Motor neuron (in vitro differentiated cells): ENCODE measurements around the gene SDR42E2. TPM values are rescaled to one million over a fixed set of nuclear protein-coding genes. Genes with fewer than 3 reads are reported as not detected.
"Not testable (repeated sequence)": the region's sequence is repeated elsewhere in the genome, so short reads cannot be mapped to it uniquely, and the experiment has no call there.

Experiments
- ATAC-seq, 8 experiments: fragments of 200-7000 bp; cut with Tn5 transposase; replicated peaks in 6 of 8; 2 replicates each; pipeline ENCODE4 v1.8.0; 2021; ENCODE audit warnings: mild to moderate bottlenecking in 8 of 8, moderate library complexity in 8 of 8
- H3K27ac ChIP-seq, 2 donors: fragments of 250-450 bp; sonication (Bioruptor Pico); 2 replicates each; pipeline ENCODE4 v1.9.0; 2021; ENCODE audit warnings: antibody characterized with exemption in 2 of 2, mild to moderate bottlenecking in 2 of 2, moderate library complexity in 1 of 2
- H3K4me1 ChIP-seq, 2 donors: fragments of 250-450 bp; sonication (Bioruptor Pico); replicated peaks in 1 of 2; 2 replicates each; pipeline ENCODE4 v1.6.1; 2021; ENCODE audit warnings: antibody characterized with exemption in 2 of 2, mild to moderate bottlenecking in 2 of 2, moderate library complexity in 1 of 2
- H3K4me3 ChIP-seq, 5 donors: fragments of 250-450 bp; sonication (Bioruptor Pico); 2 replicates each; pipeline ENCODE4 v1.9.0; 2021; ENCODE audit warnings: antibody characterized with exemption in 5 of 5, mild to moderate bottlenecking in 5 of 5, moderate library complexity in 4 of 5
- WGBS, 10 experiments: fragments of 450-650 bp; shearing (Covaris generic); methylation state at CpG; one replicate each; pipeline ENCODE4 v1.0.0; 2022; 5-methylcytosine and 5-hydroxymethylcytosine counted together
- in situ Hi-C, 9 experiments: fragments of 400-800 bp; cut with MboI; loops; one replicate each; pipeline ENCODE4 v1.15.0; 2021; ENCODE audit warnings: low sequenced_read_pairs in 9 of 9, low pct_unique_long_range_greater_than_20kb in 2 of 9; ENCODE audit not compliant: unreplicated experiment in 9 of 9
- total RNA-seq, 8 experiments: library from RNA; unstranded; fragments of 300-600 nt; gene quantifications; 2 replicates each; pipeline versions ENCODE4 v1.2.3 to v1.2.4, GENCODE V29; 2022

The SDR42E2 gene
- total RNA-seq, 8 experiments from 2014 or later = 0.05 to 0.81 (median 0.17) TPM

- peak; percentile 6 to 34 (median 21) for ATAC-seq
- H3K4me1 ChIP-seq = peaks cover 0 to 13% of the 10 kb centered on the region in 2 donors
- H3K4me3 ChIP-seq = peak overlapping the region; percentile 42 to 67 (median 50)
- WGBS, 10 experiments = 0 to 47% (median 4%) methylated on average over 1 to 25 of the region's 39 CpGs
- H3K27ac ChIP-seq = peak overlapping the region; percentile 18 to 58
- in situ Hi-C loops = loop anchor here in 1 of 9 experiments (25.0 kb wide), 1 partner anchor 184 kb away; the partner anchor contains the start of genes MOSMO and PDZD9
Measured at GRCh38 chr16:22195695-22196558, 33.6 kb downstream of the SDR42E2 start.

GRCh38 chr16:22196559-22197168 is 34.4 kb downstream of the SDR42E2 start:
- ATAC-seq, H3K27ac ChIP-seq, H3K4me3 ChIP-seq: not testable (repeated sequence)
- peaks cover 0 to 12% of the 10 kb centered on the region in 2 donors for H3K4me1 ChIP-seq
- 29 to 88% (median 51%) methylated on average over 4 to 18 of the region's 20 CpGs; no CpG with 5 or more reads in 1 of the 10 experiments for WGBS, 10 experiments
- in situ Hi-C loops = loop anchor here in 1 of 9 experiments (25.0 kb wide), 1 partner anchor 184 kb away; the partner anchor contains the start of genes MOSMO and PDZD9

- in situ Hi-C loops = loop anchor here in 1 of 9 experiments (25.0 kb wide), 1 partner anchor 186 kb away; the partner anchor contains the start of genes MOSMO and PDZD9
- H3K27ac ChIP-seq = no peak overlapping the region
- peak in 1 of 8 experiments; percentile 2 for ATAC-seq
- WGBS, 10 experiments = 5 to 100% (median 78%) methylated on average over 1 to 5 of the region's 7 CpGs; no CpG with 5 or more reads in 2 of the 10 experiments
- H3K4me3 ChIP-seq = no peak overlapping the region
- peaks cover 0 to 4% of the 10 kb centered on the region in 2 donors for H3K4me1 ChIP-seq
Measured at GRCh38 chr16:22198547-22199293, 36.4 kb downstream of the SDR42E2 start.

GRCh38 chr16:22202261-22202637 is 39.9 kb downstream of the SDR42E2 start:
- Histone ChIP-seq H3K4me3 (no peak overlapping the region), H3K27ac (no peak overlapping the region), H3K4me1 (peaks cover 0 to 4% of the 10 kb centered on the region in 2 donors)
- no peak for ATAC-seq
- in situ Hi-C loops = loop anchor here in 4 of 9 experiments (10.0 kb wide), 1 partner anchor 93 kb away; the partner anchor contains the start of gene POLR3E (in 4 of the 4)
- 85 to 100% (median 92%) methylated on average over 1 to 4 of the region's 6 CpGs; no CpG with 5 or more reads in 3 of the 10 experiments for WGBS, 10 experiments

GRCh38 chr16:22203091-22203490 is 40.8 kb downstream of the SDR42E2 start:
- no peak overlapping the region for H3K4me3 ChIP-seq
- 20 to 100% (median 80%) methylated on average over 1 to 5 of the region's 5 CpGs; no CpG with 5 or more reads in 3 of the 10 experiments for WGBS, 10 experiments
- H3K27ac ChIP-seq = no peak overlapping the region
- ATAC-seq = no peak
- in situ Hi-C loops = loop anchor here in 4 of 9 experiments (10.0 kb wide), 1 partner anchor 92 kb away; the partner anchor contains the start of gene POLR3E (in 4 of the 4)
- H3K4me1 ChIP-seq = peaks cover 7 to 8% of the 10 kb centered on the region in 2 donors

- no peak for ATAC-seq
- 92 to 100% (median 100%) methylated on average over 1 to 2 of the region's 2 CpGs; no CpG with 5 or more reads in 3 of the 10 experiments for WGBS, 10 experiments
- in situ Hi-C loops = loop anchor here in 4 of 9 experiments (10.0 kb wide), 1 partner anchor 91 kb away; the partner anchor contains the start of gene POLR3E (in 4 of the 4)
Measured at GRCh38 chr16:22204091-22204655, 41.9 kb downstream of the SDR42E2 start.

GRCh38 chr16:22205577-22206012 is 43.3 kb downstream of the SDR42E2 start:
- Histone ChIP-seq H3K4me1 (peaks cover 4 to 7% of the 10 kb centered on the region in 2 donors), H3K4me3 (peak overlapping the region; percentile 56 to 90 (median 77)), H3K27ac (peak overlapping the region in 1 of 2 donors; percentile 8)
- WGBS, 10 experiments = 0 to 73% (median 26%) methylated on average over 1 to 11 of the region's 11 CpGs
- in situ Hi-C loops = loop anchor here in 4 of 9 experiments (10.0 kb wide), 1 partner anchor 89 kb away; the partner anchor contains the start of gene POLR3E (in 4 of the 4)
- ATAC-seq = no peak

More at GRCh38 chr16:22204091-22204655, 41.9 kb downstream of the SDR42E2 start:
- Histone ChIP-seq H3K4me3 (no peak overlapping the region), H3K27ac (no peak overlapping the region), H3K4me1 (peaks cover 7 to 8% of the 10 kb centered on the region in 2 donors)

- peaks cover 4 to 7% of the 10 kb centered on the region in 2 donors for H3K4me1 ChIP-seq
- peak; percentile 83 to 94 (median 92) for ATAC-seq
- peak within 1 kb of the TSS; percentile 60 to 71 for H3K27ac ChIP-seq
- in situ Hi-C loops = loop anchor here in 4 of 9 experiments (10.0 kb wide), 1 partner anchor 89 kb away; the partner anchor contains the start of gene POLR3E (in 4 of the 4)
- H3K4me3 ChIP-seq = peak within 1 kb of the TSS; percentile 56 to 90 (median 77)
- 0% methylated on average over 1 to 9 of the region's 74 CpGs; no CpG with 5 or more reads in 5 of the 10 experiments for WGBS, 10 experiments
Measured at GRCh38 chr16:22206013-22206841, 43.9 kb downstream of the SDR42E2 start, which contains the start of gene EEF2K. Gene EEF2K (plus strand): TSS chr16:22206278. CDS start chr16:22225730, 19,452 bp downstream.

- ATAC-seq = peak; percentile 20 to 54 (median 38)
- in situ Hi-C loops = loop anchor here in 4 of 9 experiments (10.0 kb wide), 1 partner anchor 88 kb away; the partner anchor contains the start of gene POLR3E (in 4 of the 4)
- Histone ChIP-seq H3K27ac (peak overlapping the region; percentile 5 to 60), H3K4me3 (peak overlapping the region; percentile 56 to 90 (median 77)), H3K4me1 (peaks cover 4 to 7% of the 10 kb centered on the region in 2 donors)
- 20 to 72% (median 33%) methylated on average over 1 to 11 of the region's 35 CpGs; no CpG with 5 or more reads in 3 of the 10 experiments for WGBS, 10 experiments
Measured at GRCh38 chr16:22206842-22207714, 44.8 kb downstream of the SDR42E2 start.
